DMS 273 (cell line): ENCODE measurements around the gene RXRA.
A peak's percentile ranks its signal among the peaks of the same experiment; 100 is the strongest.

Source experiments
- DNase-seq: peaks from one replicate; lab custom pipeline; 2025; ENCODE audit not compliant: unreplicated experiment; lab: John Stamatoyannopoulos, UW

RXRA gene

DNA sequence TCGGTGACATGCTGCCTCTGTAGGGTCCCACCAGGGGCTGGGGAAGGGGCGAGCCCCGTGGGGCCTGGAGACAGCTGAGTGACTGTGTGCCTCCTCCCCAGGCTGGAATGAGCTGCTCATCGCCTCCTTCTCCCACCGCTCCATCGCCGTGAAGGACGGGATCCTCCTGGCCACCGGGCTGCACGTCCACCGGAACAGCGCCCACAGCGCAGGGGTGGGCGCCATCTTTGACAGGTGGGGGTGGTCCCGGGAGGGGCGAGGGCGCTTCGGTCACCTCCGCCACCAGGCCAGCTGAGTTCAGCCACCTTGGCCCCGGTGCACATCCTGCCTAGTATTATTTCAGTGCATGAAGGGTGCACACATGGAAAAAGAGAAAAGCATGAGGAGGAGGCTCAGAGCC lies 102.8 kb downstream of the RXRA start:
- DNase-seq: no peak

DNA sequence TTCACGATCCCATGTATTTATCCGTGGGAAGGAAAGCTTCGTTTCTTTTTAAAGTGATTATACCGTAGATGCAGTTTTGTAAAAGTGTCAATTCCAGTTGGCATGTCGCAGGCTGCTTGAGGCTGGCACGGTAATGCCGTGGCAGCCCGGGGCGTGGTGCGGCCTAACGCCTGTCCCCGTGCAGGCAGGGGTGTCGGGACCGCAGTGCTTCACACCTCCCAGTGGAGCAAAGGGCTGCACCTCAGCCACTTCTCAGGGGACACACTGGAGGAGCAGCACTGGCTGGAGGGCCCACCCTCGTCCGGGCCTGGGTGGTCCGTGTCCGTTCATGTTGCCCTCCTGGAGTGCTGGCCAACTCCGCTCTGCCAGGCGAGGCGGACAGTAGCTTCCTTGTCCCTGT lies 103.2 kb downstream of the RXRA start:
- no peak for DNase-seq

DNA sequence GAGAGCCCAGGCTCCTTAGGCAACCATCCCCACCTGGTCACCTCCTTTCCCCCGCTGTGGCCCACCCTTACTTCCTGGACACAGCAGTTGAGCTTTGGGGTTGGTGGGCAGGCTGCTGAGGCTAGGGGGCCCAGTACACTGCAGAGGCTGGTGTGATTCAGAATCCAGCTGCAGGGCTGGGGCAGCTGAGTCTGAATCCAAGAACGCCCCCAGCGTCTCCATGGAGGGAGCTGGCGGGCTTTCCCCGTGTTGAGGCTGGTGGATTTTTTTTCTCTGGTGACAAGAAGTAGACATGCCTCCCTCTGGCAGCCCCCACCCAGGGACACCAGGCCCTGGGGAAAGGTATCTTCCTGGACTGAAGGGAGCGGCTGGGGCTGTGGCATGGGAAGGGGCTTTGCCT lies 104.8 kb downstream of the RXRA start:
- DNase-seq: no peak

DNA sequence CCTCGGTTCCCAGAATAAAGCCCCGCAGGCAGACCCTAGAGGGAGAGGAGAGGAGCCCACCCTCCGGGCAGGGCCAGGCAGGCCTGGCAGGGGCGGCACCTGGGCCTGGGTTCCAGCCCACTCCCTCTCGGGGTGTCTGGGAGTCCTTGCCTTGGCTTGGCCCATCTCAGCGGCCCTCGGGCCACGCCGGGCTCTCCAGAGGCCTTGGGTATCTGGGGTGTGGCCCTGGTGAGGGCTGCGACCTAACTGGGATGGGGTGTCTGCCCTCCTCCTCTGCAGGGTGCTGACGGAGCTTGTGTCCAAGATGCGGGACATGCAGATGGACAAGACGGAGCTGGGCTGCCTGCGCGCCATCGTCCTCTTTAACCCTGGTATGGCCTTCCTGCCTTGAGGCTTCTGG lies 105.4 kb downstream of the RXRA start:
- DNase-seq: no peak

DNA sequence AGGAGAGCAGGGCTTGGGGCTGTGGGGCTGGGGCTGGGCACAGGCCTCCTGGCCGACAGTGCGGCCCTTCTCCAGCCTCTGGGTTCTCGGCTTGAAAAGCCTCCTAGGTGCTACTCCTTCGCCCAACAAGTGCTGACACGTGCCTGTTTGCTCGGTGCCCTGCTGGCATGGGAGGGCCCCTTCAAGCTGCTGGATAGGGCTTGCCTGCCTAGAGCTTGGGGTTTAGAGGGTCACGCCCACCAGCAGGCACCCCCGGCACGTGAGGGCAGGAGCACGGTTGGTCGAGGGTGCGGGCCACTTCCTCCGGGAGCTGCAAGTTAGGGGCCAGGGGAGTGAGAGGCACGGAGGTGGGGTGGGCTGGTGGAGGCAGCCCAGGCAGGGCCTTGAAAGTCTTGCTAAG lies 106.2 kb downstream of the RXRA start:
- peak; percentile 35 for DNase-seq

DNA sequence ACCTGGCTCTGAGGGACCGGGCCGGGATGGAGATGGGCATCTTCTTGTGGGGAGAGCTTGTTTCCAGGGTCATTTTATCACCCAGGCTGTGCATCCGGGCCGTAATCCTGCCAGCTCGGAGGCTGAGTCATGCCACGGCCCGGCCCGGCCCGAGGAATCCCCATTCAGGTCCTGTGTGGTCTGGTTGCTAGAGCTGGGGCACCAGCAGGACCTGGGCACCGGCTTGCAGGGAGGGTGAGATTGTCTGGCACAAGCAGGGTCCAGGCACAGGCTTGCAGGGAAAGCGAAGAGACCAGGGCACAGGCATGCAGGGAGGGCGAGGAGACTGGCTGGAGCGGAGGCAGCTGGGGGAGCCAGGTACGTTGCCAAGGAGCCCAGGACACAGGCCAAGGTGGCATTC lies 106.8 kb downstream of the RXRA start:
- DNase-seq: no peak

DNA sequence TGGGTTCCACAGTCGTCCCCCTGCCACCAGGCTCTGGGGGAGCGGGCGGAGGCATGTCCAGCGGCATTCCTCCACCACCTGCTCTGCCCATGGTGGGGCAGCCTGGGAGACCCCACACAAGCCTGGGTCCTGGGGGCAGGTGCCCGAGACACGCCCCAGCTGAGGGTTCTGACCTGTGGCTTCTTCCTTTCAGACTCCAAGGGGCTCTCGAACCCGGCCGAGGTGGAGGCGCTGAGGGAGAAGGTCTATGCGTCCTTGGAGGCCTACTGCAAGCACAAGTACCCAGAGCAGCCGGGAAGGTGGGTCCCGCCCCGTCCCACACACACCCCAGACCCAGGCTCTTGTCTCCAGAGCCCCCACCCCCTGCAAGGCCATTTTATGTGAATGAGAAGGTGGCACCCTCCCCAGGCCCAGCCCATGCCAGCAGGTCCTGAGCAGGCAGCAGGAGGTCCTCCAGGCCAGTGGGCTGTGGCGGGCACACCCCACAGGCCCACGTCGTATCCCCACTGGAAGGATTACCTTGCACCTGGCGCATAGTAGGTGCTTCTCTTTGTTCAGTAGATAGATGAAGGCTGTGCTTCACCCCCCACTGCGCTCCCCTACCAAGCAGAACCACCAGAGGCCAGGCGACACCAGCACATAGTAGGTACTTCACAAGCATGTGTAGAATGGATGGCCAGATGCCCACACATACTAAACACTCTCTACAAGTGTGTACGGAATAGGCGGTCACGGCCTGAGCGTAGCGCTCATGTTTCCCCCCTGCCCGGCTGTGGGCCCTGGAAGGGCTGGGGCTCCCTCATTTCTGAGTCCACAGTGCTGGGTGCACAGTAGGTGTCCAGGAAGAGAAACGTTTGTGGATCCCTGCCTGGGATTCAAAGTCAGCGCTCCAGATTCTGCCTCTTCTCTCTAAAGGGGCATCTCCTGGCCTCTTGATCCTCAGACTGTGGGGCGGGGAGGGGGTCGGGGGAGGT lies 107.9 kb downstream of the RXRA start:
- peak; percentile 71 for DNase-seq

DNA sequence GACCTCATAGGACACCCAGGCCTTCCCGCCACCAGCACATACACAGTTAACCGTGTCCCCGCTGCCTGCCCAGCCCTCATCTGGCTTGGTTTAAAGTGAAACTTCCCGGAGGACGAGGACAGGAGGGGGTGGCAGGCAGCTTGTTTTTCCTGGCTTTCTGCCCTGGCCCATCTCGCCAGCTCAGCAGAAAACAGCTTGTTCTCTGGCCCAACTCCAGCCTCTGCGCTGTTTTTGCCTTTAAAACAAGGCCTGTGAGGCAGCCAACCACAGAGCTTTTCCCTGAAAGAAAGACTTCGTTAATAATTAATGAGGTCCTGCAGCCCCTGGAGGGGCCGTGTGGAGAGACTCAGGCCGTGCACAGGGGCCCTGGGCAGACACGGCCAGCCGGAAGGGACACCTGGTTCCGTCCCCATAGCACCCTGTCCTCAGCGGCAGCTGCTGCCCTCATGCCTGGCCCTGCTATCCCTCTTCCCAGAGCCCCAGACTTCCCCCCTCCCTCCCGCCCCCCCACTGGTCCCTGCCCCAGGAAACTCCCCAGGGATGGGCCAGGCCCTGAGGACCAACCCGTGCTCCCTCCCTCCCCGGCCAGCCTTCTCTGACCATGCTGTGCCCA lies 108.7 kb downstream of the RXRA start:
- DNase-seq: peak; percentile 97

DNA sequence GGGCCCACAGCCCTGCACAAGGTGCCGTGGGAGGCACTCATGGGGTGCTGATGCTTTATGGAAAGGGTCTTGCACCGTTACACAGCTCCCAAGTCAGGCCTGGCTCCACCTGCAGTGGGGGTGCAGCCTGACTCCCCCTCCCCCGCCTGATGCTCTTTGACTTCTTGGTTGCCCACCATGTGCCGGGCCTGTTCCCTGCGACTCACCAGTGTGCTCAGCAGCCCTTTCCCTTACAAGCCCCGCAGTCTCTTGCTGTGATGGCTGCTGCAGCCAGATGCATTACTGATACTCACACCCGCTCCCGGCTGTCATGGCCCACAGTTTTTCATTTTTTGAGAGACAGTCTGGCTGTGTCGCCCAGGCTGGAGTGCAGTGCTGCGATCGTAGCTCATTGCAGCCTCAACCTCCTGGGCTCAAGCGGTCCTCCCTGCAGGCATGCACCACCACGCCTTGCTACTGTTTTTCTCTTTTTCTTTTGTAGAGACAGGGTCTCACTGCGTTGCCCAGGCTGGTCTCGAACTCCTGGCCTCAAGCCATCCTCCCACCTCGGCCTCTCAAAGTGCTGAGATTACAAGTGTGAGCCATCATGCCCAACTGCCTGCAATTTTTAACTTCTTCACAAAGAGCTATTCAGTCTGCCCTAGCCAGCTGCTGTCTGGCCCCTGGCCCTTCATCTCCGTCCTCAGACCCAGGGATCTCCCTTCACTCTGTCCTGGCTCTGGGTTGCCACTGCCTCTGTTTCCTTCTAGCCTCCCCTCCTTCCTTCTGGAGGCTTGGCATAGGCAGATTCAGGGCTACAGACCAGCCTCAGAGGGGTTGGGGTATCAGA lies 109.5 kb downstream of the RXRA start:
- DNase-seq: peak; percentile 44

DNA sequence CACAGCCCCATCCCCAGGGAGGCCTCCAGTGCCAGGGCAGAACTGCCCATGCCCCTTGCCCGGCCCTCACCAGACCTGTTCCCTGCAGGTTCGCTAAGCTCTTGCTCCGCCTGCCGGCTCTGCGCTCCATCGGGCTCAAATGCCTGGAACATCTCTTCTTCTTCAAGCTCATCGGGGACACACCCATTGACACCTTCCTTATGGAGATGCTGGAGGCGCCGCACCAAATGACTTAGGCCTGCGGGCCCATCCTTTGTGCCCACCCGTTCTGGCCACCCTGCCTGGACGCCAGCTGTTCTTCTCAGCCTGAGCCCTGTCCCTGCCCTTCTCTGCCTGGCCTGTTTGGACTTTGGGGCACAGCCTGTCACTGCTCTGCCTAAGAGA lies 110.1 kb downstream of the RXRA start:
- no peak for DNase-seq

DNA sequence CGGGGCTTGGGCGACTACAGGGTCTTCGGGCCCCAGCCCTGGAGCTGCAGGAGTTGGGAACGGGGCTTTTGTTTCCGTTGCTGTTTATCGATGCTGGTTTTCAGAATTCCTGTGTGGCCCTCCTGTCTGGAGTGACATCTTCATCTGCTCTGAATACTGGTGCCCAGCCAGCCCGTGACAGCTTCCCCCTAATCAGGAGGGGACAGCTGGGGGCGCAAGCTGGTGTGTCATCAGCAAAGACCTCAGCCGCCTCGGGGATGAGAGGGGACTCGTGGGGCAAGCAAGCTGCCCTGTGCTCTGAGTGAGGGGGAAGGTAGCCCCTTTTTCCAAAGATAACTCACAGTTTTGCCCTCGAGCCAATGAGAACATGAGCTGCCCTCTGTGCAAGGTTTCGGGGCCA lies 110.7 kb downstream of the RXRA start:
- DNase-seq: no peak

DNA sequence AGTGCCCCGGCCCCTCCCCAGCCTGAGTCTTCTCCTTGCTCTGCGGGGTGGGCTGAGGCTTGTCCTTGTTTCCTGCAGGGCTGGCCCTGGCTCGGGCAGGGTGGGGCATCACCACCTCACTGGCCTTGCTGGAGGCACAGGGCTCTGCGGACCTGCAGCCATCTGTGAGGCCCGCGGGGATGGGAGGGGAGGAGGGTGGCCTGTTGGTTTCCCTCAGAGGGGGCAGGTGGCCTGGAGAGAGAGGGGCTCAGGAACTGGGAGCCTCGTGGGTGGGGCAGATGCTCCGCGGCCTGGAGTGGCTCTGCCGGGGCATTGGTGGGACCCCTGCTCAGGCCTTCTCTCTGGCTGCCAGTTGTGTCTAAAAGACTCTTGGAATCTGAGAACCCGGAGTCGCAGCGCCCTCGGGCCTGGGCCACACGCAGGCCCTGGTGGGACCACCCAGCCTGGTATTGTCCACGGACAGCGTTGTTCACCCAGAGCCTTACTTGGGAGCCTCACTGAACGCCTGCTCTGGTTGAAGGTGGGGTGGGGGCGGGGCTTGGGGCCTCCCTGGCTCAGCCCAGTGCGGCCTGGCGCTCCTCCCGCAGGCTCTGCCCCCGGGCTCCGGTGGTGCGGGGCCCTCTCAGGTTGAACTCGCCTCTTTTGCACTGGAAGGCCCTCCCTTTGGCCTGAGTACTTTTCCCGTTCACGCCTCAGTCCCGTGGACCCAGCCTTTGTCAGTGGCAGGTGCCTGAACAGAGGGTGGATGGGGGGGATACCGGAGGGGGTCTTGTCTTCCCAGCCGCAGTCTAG lies 111.3 kb downstream of the RXRA start:
- no peak for DNase-seq

DNA sequence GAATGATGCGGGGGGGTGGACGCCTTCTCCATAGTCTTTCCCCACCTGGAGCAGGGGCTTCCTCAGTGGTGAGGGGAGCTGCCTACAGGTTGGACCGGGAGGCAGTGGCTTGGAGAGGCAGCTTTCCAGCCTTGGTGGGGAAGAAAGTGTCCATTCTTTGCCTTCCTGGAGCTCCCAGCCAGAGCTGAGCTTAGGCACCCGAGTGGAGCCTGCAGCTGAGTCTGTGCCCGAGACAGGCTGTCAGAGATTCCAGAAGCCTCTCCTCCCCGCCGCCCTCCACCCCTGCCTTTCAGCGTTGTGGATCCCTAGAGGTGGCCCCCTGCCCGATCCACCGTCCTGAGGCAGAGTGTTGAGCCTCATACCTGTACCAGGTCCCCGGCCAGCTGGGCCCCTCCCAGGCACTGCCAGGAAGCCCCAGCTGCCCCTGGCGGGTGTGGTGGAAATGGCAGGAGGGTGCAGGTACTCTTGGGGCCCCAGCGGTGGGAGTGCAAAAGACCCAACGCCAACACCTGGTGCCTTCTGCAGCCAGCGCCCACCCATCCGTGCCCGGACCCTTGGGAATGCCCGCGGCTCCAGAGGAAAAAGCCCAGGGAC lies 112.0 kb downstream of the RXRA start:
- peak; percentile 33 for DNase-seq

DNA sequence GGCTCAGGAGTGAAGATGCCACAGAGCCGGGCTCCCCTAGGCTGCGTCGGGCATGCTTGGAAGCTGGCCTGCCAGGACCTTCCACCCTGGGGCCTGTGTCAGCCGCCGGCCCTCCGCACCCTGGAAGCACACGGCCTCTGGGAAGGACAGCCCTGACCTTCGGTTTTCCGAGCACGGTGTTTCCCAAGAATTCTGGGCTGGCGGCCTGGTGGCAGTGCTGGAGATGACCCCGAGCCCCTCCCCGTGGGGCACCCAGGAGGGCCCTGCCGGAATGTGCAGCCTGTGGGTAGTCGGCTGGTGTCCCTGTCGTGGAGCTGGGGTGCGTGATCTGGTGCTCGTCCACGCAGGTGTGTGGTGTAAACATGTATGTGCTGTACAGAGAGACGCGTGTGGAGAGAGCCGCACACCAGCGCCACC lies 113.1 kb downstream of the RXRA start:
- DNase-seq: no peak

DNA sequence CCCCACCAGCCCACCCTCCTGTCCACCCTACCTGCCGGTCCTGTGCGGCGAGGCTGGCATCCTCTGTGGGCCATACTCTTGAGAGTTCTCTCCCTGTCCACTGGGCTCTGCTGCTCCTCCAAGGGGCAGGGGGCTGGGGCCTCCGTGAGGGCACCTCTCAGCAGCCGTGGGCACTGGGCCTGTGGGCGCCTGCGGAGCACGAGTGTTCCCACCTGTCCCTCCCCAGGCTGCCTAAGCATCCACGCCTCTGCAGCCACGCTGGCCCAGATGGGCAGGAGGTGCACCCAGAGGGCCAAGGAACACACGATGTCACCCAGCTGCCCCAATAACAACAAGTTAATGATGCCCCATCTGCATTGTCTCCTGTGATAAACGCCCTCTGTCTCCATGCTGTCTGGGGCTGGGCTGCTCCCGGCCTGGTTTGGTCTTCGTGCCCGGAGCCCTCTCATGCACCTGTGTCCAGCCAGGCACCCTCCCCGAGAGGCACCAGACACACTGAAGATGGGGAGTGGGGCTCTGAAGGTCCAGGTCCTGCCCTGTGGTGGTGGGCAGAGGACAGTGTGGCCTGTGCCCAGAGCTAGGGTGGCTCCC lies 114.5 kb downstream of the RXRA start:
- DNase-seq: peak; percentile 51

DNA sequence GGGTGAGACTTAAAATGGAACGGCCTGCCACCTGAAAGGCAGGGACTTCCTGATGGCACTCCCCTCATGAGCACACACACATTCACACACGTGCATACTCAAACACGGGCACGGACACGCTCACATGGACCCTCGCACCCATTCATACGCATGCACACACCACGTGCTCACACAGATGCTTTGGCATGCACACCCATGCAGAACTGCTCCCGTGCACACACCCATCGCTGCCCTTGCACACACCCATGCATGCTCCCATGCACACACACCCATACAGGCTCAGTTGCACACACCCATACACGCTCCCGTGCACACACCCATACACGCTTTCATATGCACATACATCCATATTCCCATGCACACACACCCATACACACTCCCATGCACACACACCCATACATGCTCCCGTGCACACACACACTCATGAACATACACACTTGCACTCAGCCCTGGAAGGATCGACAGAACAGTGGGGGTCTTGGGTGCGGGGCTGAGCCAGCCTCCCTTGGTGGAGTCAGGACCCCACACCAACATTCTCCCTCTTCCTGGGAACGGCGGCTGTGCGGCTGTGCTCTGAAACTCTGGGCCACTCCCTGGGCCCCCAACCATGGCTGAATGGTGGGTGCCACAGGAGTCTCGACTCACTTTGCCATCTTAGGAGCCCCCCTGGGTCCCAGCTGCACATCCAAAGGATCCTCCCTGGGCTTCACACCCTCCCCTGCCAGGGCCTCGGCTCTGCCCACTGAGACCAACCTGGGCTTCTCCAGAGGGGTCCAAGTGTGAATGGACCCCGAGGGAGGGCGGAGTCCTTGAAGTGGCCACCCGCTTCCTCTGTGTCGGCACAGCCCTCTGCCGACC lies 115.2 kb downstream of the RXRA start:
- DNase-seq: no peak

DNA sequence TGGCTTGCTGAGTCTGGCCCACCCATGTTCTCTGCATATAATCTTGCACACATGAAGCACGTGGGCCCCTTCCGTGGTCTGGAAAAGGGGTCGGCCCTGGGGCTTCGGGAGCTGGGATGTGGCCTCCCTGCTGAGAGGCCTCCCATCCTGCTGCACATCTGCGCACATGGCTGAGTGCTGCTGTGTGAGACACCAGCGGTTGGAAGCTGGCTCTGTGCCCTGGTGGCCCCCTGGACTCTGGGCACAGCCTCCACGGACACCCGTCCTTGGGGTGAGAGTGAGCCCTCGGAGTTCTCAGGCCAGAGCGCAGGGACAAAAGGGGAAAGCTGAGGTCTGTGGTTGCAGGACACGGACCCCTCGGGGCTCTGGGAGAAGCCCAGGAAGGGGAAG lies 115.8 kb downstream of the RXRA start:
- peak; percentile 45 for DNase-seq

DNA sequence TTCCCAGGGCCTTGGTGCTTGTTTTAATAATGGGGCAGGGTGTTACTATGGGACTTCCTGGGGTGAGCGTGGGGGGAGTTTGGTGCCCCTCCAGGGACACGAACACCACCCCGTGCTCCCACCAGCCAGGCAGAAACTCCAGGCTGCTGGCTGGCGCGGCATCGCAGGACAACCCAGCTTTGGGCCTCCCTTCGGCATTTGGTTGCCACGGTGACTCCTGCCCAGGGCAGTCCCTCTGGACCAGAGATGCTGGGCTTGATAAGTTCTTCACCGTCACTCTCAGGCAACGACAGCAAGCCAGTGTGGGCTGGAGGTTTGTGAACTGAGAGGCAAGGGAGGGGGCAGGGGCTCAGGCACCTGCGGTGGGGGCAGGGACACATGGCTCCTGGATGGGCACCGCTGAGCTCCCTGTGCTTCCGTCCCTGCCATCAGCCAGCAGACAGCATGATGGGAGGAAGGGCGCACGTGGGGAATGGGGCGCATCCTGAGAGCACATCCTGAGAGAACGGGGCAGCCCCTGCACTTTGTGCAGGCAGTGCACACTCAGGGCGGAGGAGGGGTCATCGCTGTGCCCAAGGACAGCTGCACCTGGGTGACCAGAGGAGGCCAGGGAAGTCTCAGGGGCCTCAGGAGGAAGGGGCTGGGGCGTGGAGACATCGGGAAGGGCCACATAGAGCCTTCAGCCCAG lies 116.4 kb downstream of the RXRA start:
- DNase-seq: peak; percentile 57
